OCI-LY1 (cell line): ENCODE measurements around the gene RGS16.

Experiments
- H2AFZ ChIP-seq: fragments of 200-600 bp; sonication (generic), shearing (Covaris generic); 2 replicates; pipeline ENCODE4 v1.6.0; 2014; ENCODE audit warnings: antibody characterized with exemption, mild to moderate bottlenecking, low read length
- H3F3A ChIP-seq: fragments of 200-600 bp; sonication (generic), shearing (Covaris generic); 2 replicates; pipeline ENCODE4 v1.6.0; 2014; ENCODE audit warnings: mild to moderate bottlenecking, antibody characterized with exemption, low read length, moderate library complexity; ENCODE audit not compliant: insufficient read depth
- H3K27ac ChIP-seq: fragments of 200-600 bp; sonication (generic); 2 replicates; pipeline ENCODE4 v1.5.1; 2014; ENCODE audit warnings: low read length, mixed run types, mild to moderate bottlenecking, low read depth; ENCODE audit not compliant: poor library complexity, severe bottlenecking
- H3K27me3 ChIP-seq: fragments of 200-600 bp; sonication (generic); 2 replicates; pipeline ENCODE4 v1.6.0; 2014; ENCODE audit warnings: antibody characterized with exemption, mild to moderate bottlenecking, low read length, moderate library complexity; ENCODE audit not compliant: insufficient read depth
- H3K36me3 ChIP-seq: fragments of 200-600 bp; sonication (generic); 2 replicates; pipeline ENCODE4 v1.6.1; 2014; ENCODE audit warnings: mild to moderate bottlenecking, antibody characterized with exemption, low read length, moderate library complexity, mixed read lengths; ENCODE audit not compliant: insufficient read depth
- H3K4me1 ChIP-seq: fragments of 200-600 bp; sonication (generic); 2 replicates; pipeline ENCODE4 v1.5.1; 2014; ENCODE audit warnings: mild to moderate bottlenecking, low read length, moderate library complexity; ENCODE audit not compliant: insufficient read depth, severe bottlenecking
- H3K4me2 ChIP-seq: fragments of 200-600 bp; sonication (generic), shearing (Covaris generic); 2 replicates; pipeline ENCODE4 v1.6.1; 2014; ENCODE audit warnings: low read length
- H3K4me3 ChIP-seq: fragments of 200-600 bp; sonication (generic); 2 replicates; pipeline ENCODE4 v1.5.1; 2014; ENCODE audit warnings: low read length, low read depth, mild to moderate bottlenecking, mixed read lengths; ENCODE audit not compliant: poor library complexity, severe bottlenecking
- H3K79me2 ChIP-seq: fragments of 200-600 bp; shearing (Covaris generic); 2 replicates; pipeline ENCODE4 v1.6.1; 2016; ENCODE audit warnings: mixed run types, low read length, mixed read lengths; ENCODE audit not compliant: insufficient read depth
- H3K9ac ChIP-seq: fragments of 200-600 bp; sonication (generic), shearing (Covaris generic); 2 replicates; pipeline ENCODE4 v1.6.1; 2014; ENCODE audit warnings: mild to moderate bottlenecking, low read length, mixed read lengths
- H3K9me2 ChIP-seq: fragments of 200-600 bp; sonication (generic), shearing (Covaris generic); 2 replicates; pipeline ENCODE4 v1.6.1; 2014; ENCODE audit warnings: low read depth, mild to moderate bottlenecking, low read length, mixed read lengths
- H3K9me3 ChIP-seq: fragments of 200-600 bp; shearing (Covaris generic); 2 replicates; pipeline ENCODE4 v1.6.1; 2014; ENCODE audit warnings: low read length, mixed read lengths
- H4K20me1 ChIP-seq: fragments of 200-600 bp; sonication (generic), shearing (Covaris generic); 2 replicates; pipeline ENCODE4 v1.6.0; 2016; ENCODE audit warnings: mild to moderate bottlenecking, low read length; ENCODE audit not compliant: insufficient read depth
- CTCF ChIP-seq: fragments of 200-600 bp; sonication (generic), shearing (Covaris generic); IDR thresholded peaks from 2 replicates; pipeline ENCODE4 v1.5.1; 2017; ENCODE audit warnings: mild to moderate bottlenecking, antibody characterized with exemption, low read length, moderate library complexity, mixed read lengths
- EZH2 ChIP-seq: fragments of 200-600 bp; sonication (generic), shearing (Covaris generic); IDR thresholded peaks from 2 replicates; pipeline ENCODE4 v1.8.0; 2017; ENCODE audit warnings: borderline replicate concordance, mixed run types, mild to moderate bottlenecking, antibody characterized with exemption, low read length, moderate library complexity, mixed read lengths

The RGS16 gene

GRCh38 chr1:182608845-182609610, 4.8 kb upstream of the RGS16 start:
- Histone ChIP-seq H4K20me1 (no peaks in the 10 kb centered on the region), H3K9me2 (no peaks in the 10 kb centered on the region), H3K79me2 (no peaks in the 10 kb centered on the region), H3K27ac (no peak overlapping the region), H3K4me2 (no peak overlapping the region), H3K9me3 (no peaks in the 10 kb centered on the region), H3K4me1 (peaks cover 22% of the 10 kb centered on the region), H3K4me3 (no peak overlapping the region), H3K36me3 (no peaks in the 10 kb centered on the region), H3F3A (no peaks in the 10 kb centered on the region), H3K27me3 (peaks cover 6% of the 10 kb centered on the region; the same call in 1 of the 2 replicates), H2AFZ (no peak overlapping the region), H3K9ac (no peak overlapping the region)
- TF ChIP-seq CTCF (no peak), EZH2 (no peak)

- no peak overlapping the region for H3K4me2 ChIP-seq
- H3K9me3 ChIP-seq, result no peaks in the 10 kb centered on the region
- H3K9ac ChIP-seq, result no peak overlapping the region
- H3K4me3 ChIP-seq, result no peak overlapping the region
- no peaks in the 10 kb centered on the region for H3F3A ChIP-seq
- H3K36me3 ChIP-seq, result no peaks in the 10 kb centered on the region
- TF ChIP-seq EZH2 (no peak), CTCF (no peak)
- H3K27me3 ChIP-seq, result peaks cover 6% of the 10 kb centered on the region; the same call in 1 of the 2 replicates
- H3K79me2 ChIP-seq, result no peaks in the 10 kb centered on the region
- no peaks in the 10 kb centered on the region for H3K9me2 ChIP-seq
- H2AFZ ChIP-seq, result no peak overlapping the region
- H3K4me1 ChIP-seq, result peaks cover 29% of the 10 kb centered on the region
- H4K20me1 ChIP-seq, result no peaks in the 10 kb centered on the region
- H3K27ac ChIP-seq, result no peak overlapping the region
These were observed 4.0 kb upstream of the RGS16 start for GRCh38 chr1:182608236-182608635.

GRCh38 chr1:182607566-182607965, 3.4 kb upstream of the RGS16 start:
- no peaks in the 10 kb centered on the region for H3K9me2 ChIP-seq
- no peak overlapping the region for H3K27ac ChIP-seq
- no peak overlapping the region for H2AFZ ChIP-seq
- H3K4me1 ChIP-seq, result peaks cover 35% of the 10 kb centered on the region
- TF ChIP-seq CTCF (no peak), EZH2 (no peak)
- H3F3A ChIP-seq, result no peaks in the 10 kb centered on the region
- no peaks in the 10 kb centered on the region for H4K20me1 ChIP-seq
- no peak overlapping the region for H3K9ac ChIP-seq
- H3K9me3 ChIP-seq, result no peaks in the 10 kb centered on the region
- no peak overlapping the region for H3K4me2 ChIP-seq
- H3K36me3 ChIP-seq, result peaks cover 6% of the 10 kb centered on the region
- H3K27me3 ChIP-seq, result 0 out of 2 replicates have a peak, but pooled peaks cover 6% of the 10 kb centered on the region
- H3K79me2 ChIP-seq, result no peaks in the 10 kb centered on the region
- H3K4me3 ChIP-seq, result no peak overlapping the region
